GM23338 (cell line): ENCODE results near the gene ABAT. TPM values are rescaled to one million over a fixed set of nuclear protein-coding genes. Genes with fewer than 3 reads are reported as not detected.

Experiments
- ATAC-seq: fragments of 200-7000 bp; cut with Tn5 transposase; 3 replicates; pipeline ENCODE4 v1.9.1; 2020
- DNase-seq: peaks from one replicate; pipeline ENCODE4 v3.0.0-alpha.2; 2015; ENCODE audit warnings: low spot score
- H2AFZ ChIP-seq: fragments of 200-600 bp; sonication (generic); 2 replicates; pipeline ENCODE4 v1.8.0; 2016; ENCODE audit warnings: antibody characterized with exemption, mild to moderate bottlenecking, moderate library complexity
- H3F3A ChIP-seq: fragments of 200-600 bp; sonication (generic); replicated peaks from 2 replicates; pipeline ENCODE4 v1.8.0; 2017; ENCODE audit warnings: antibody characterized with exemption, mixed run types, low read depth
- H3K27ac ChIP-seq: fragments of 200-600 bp; sonication (generic); 2 replicates; pipeline ENCODE4 v1.6.1; 2016; ENCODE audit warnings: low read depth
- H3K27me3 ChIP-seq: fragments of 200-600 bp; sonication (generic); 2 replicates; pipeline ENCODE4 v1.8.0; 2016; ENCODE audit warnings: mild to moderate bottlenecking, mixed run types, moderate library complexity; ENCODE audit not compliant: insufficient read depth
- H3K36me3 ChIP-seq: fragments of 200-600 bp; sonication (generic); 2 replicates; pipeline ENCODE4 v1.8.0; 2016; ENCODE audit warnings: mild to moderate bottlenecking; ENCODE audit not compliant: insufficient read depth
- H3K4me1 ChIP-seq: fragments of 200-600 bp; sonication (generic); 2 replicates; pipeline ENCODE4 v1.8.0; 2016; ENCODE audit warnings: mild to moderate bottlenecking, moderate library complexity; ENCODE audit not compliant: insufficient read depth
- H3K4me2 ChIP-seq: fragments of 200-600 bp; sonication (generic); 2 replicates; pipeline ENCODE4 v1.7.1; 2017; ENCODE audit warnings: mixed run types
- H3K4me3 ChIP-seq: fragments of 200-600 bp; sonication (generic); 2 replicates; pipeline ENCODE4 v1.6.1; 2016; ENCODE audit warnings: mixed run types
- H3K79me2 ChIP-seq: fragments of 200-600 bp; sonication (generic); replicated peaks from 2 replicates; pipeline ENCODE4 v1.8.0; 2017; ENCODE audit warnings: mild to moderate bottlenecking; ENCODE audit not compliant: insufficient read depth
- H3K9me2 ChIP-seq: fragments of 200-600 bp; sonication (generic); 2 replicates; pipeline ENCODE4 v1.8.0; 2017; ENCODE audit not compliant: insufficient read depth
- H4K20me1 ChIP-seq: fragments of 200-600 bp; sonication (generic); replicated peaks from 2 replicates; pipeline ENCODE4 v1.8.0; 2017; ENCODE audit warnings: mild to moderate bottlenecking; ENCODE audit not compliant: insufficient read depth
- H3K27ac Mint-ChIP-seq: 2 replicates; pipeline ENCODE4 v1.8.0; 2020; ENCODE audit warnings: inconsistent platforms, mild to moderate bottlenecking, moderate library complexity, mixed read lengths
- H3K27me3 Mint-ChIP-seq: 3 replicates; pipeline ENCODE4 v1.8.0; 2022; ENCODE audit warnings: low read depth, mild to moderate bottlenecking, moderate library complexity, mixed read lengths, inconsistent platforms; ENCODE audit not compliant: insufficient read depth, poor library complexity
- H3K36me3 Mint-ChIP-seq: 3 replicates; pipeline ENCODE4 v1.8.0; 2021; ENCODE audit warnings: low read depth, mild to moderate bottlenecking, inconsistent platforms, moderate library complexity, mixed read lengths
- H3K4me1 Mint-ChIP-seq: 3 replicates; pipeline ENCODE4 v1.8.0; 2020; ENCODE audit warnings: mild to moderate bottlenecking, inconsistent platforms, mixed read lengths
- H3K4me3 Mint-ChIP-seq: 3 replicates; pipeline ENCODE4 v1.8.0; 2021; ENCODE audit warnings: moderate library complexity, mild to moderate bottlenecking, inconsistent platforms, mixed read lengths
- H3K9me3 Mint-ChIP-seq: 3 replicates; pipeline ENCODE4 v1.8.0; 2020; ENCODE audit warnings: moderate library complexity, mild to moderate bottlenecking, inconsistent platforms, mixed read lengths
- CREB1 ChIP-seq: fragments of 250-450 bp; sonication (Bioruptor Pico); IDR thresholded peaks from 2 replicates; pipeline ENCODE4 v1.5.0; 2020; ENCODE audit warnings: low read depth, mild to moderate bottlenecking, moderate library complexity
- ETS1 ChIP-seq: IDR thresholded peaks from 2 replicates; pipeline ENCODE4 v1.6.1; 2016; ENCODE audit warnings: antibody characterized with exemption
- EZH2phosphoT487 ChIP-seq: fragments of 200-600 bp; sonication (generic); IDR thresholded peaks from one replicate; pipeline ENCODE4 v1.8.1; 2018; ENCODE audit warnings: antibody characterized with exemption; ENCODE audit not compliant: unreplicated experiment
- JUNB ChIP-seq: IDR thresholded peaks from one replicate; pipeline ENCODE4 v1.6.1; 2016; ENCODE audit warnings: antibody characterized with exemption; ENCODE audit not compliant: unreplicated experiment
- POLR2AphosphoS5 ChIP-seq: IDR thresholded peaks from 2 replicates; pipeline ENCODE4 v1.6.1; 2016; ENCODE audit warnings: antibody characterized with exemption, low read depth
- ZNF331 ChIP-seq: fragments of 250-450 bp; sonication (Bioruptor Pico); IDR thresholded peaks from 2 replicates; pipeline ENCODE4 v1.5.0; 2020; ENCODE audit warnings: low read depth, mild to moderate bottlenecking, moderate library complexity
- ZNF462 ChIP-seq: fragments of 250-450 bp; sonication (Bioruptor Pico); IDR thresholded peaks from 2 replicates; pipeline ENCODE4 v1.5.0; 2020; ENCODE audit warnings: mild to moderate bottlenecking, moderate library complexity
- polyA plus RNA-seq: library from polyadenylated mRNA; unstranded; fragments of >200 nt; fragmentation: Nextera tagmentation; extraction: Ambion mirVana; gene quantifications from 2 replicates; pipeline ENCODE4 v1.2.1, GENCODE V29; 2016
- total RNA-seq: library from RNA; depleted of rRNA; stranded (reverse); fragments of >200 nt; shearing (Covaris generic); gene quantifications from 2 replicates; pipeline ENCODE4 v1.2.3, GENCODE V29; 2014

Gene ABAT
- total and polyA plus RNA-seq, 2 experiments from 2014 or later, result 4.4 to 8.8 TPM

- Histone ChIP-seq H2AFZ (no peak overlapping the region), H3K9me2 (no peaks in the 10 kb centered on the region), H3K4me2 (no peak overlapping the region), H3K27me3 (no peaks in the 10 kb centered on the region), H3K27ac (no peak overlapping the region), H3K36me3 (no peaks in the 10 kb centered on the region), H3K79me2 (no peaks in the 10 kb centered on the region), H3K4me1 (no peaks in the 10 kb centered on the region), H3F3A (no peaks in the 10 kb centered on the region), H4K20me1 (no peaks in the 10 kb centered on the region; the same call in 1 of the 2 replicates), H3K4me3 (no peak overlapping the region)
- DNase-seq, result no peak
- Mint-ChIP-seq H3K27me3 (peaks cover 2% of the 10 kb centered on the region), H3K36me3 (peaks cover 18% of the 10 kb centered on the region), H3K4me3 (no peak overlapping the region), H3K4me1 (peaks cover 5% of the 10 kb centered on the region; the same call in 1 of the 3 replicates), H3K9me3 (peaks cover 20% of the 10 kb centered on the region), H3K27ac (no peak overlapping the region)
- no peak for ATAC-seq
- no peak for TF ChIP-seq ETS1
- TF ChIP-seq POLR2AphosphoS5, result no peak
- no peak for TF ChIP-seq EZH2phosphoT487
- no peak for TF ChIP-seq ZNF331 (CRISPR knock-in tag)
Observed at GRCh38 chr16:8730335-8730915, 56.0 kb downstream of the ABAT start.

GRCh38 chr16:8733849-8734540, 59.6 kb downstream of the ABAT start:
- no peaks in the 10 kb centered on the region for H3F3A ChIP-seq
- H3K4me1 Mint-ChIP-seq, result peaks cover 3% of the 10 kb centered on the region; the same call in 2 of the 3 replicates
- no peak overlapping the region for H3K4me2 ChIP-seq
- H3K4me3 Mint-ChIP-seq, result no peak overlapping the region
- H3K36me3 Mint-ChIP-seq, result peaks cover 24% of the 10 kb centered on the region
- ATAC-seq, result no peak
- no peaks in the 10 kb centered on the region for H3K27me3 ChIP-seq
- no peak overlapping the region for H2AFZ ChIP-seq
- H3K9me2 ChIP-seq, result no peaks in the 10 kb centered on the region
- H3K27ac ChIP-seq, result no peak overlapping the region
- H4K20me1 ChIP-seq, result no peaks in the 10 kb centered on the region; the same call in 1 of the 2 replicates
- TF ChIP-seq ZNF462 (CRISPR knock-in tag), result no peak
- no peak for TF ChIP-seq ZNF331 (CRISPR knock-in tag)
- no peak for TF ChIP-seq CREB1
- TF ChIP-seq JUNB, result no peak
- no peak overlapping the region for H3K4me3 ChIP-seq
- H3K79me2 ChIP-seq, result no peaks in the 10 kb centered on the region
- no peak for DNase-seq
- no peaks in the 10 kb centered on the region for H3K4me1 ChIP-seq
- H3K36me3 ChIP-seq, result no peaks in the 10 kb centered on the region
- peaks cover 2% of the 10 kb centered on the region for H3K27me3 Mint-ChIP-seq
- no peak overlapping the region for H3K27ac Mint-ChIP-seq
- peaks cover 22% of the 10 kb centered on the region for H3K9me3 Mint-ChIP-seq
